ENCODE measurements around the gene GRM8.

GRCh38 chr7:126728967-126729366 is 523.8 kb downstream of the GRM8 start:
- TF ChIP-seq CTCF (IDR thresholded peaks at IDR 0.05) (no peak), POLR2A (IDR thresholded peaks at IDR 0.05) (no peak)
